SK-N-SH (cell line): ENCODE measurements around the gene CD274. TPM values are rescaled to one million over a fixed set of nuclear protein-coding genes. Genes with fewer than 3 reads are reported as not detected.

Experiments
- CTCF ChIA-PET: fragments of 300-600, 350-600 bp; formaldehyde crosslinking; extraction: SDS; loops from one replicate; lab custom pipeline; 2021; lab: Yijun Ruan, JAX
- POLR2A ChIA-PET: fragments of 350-600 bp; sonication (Branson Sonifier 250); formaldehyde crosslinking; extraction: SDS; loops from one replicate; lab custom pipeline; 2020; ENCODE audit warnings: antibody characterized with exemption, inconsistent platforms; lab: Yijun Ruan, JAX
- DNase-seq: peaks from one replicate; pipeline ENCODE4 v3.0.0; 2012
- H2AFZ ChIP-seq: fragments of 200-600 bp; sonication (generic); 2 replicates; pipeline ENCODE4 v1.8.1; 2016; ENCODE audit warnings: antibody characterized with exemption, mild to moderate bottlenecking, low read depth
- H3F3A ChIP-seq: fragments of 200-600 bp; sonication (generic); replicated peaks from 2 replicates; pipeline ENCODE3; 2016; ENCODE audit warnings: antibody characterized with exemption, mild to moderate bottlenecking; ENCODE audit not compliant: insufficient read depth
- H3K27ac ChIP-seq, 2 experiments: fragments of 200-500 bp in 1 of 2; fragments of 200-600 bp in 1 of 2; sonication (Bioruptor generic) in 1 of 2; sonication (generic), shearing (Covaris generic) in 1 of 2; 2 replicates each; pipeline versions ENCODE4 v1.5.1 to v1.6.1; 2014 to 2016; ENCODE audit warnings: low read depth in 2 of 2, inconsistent platforms in 1 of 2, low read length in 1 of 2, mild to moderate bottlenecking in 1 of 2, mixed read lengths in 1 of 2
- H3K27me3 ChIP-seq: fragments of 200-600 bp; sonication (generic), shearing (Covaris generic); 2 replicates; pipeline ENCODE4 v1.6.1; 2016; ENCODE audit warnings: mixed run types; ENCODE audit not compliant: insufficient read depth
- H3K36me3 ChIP-seq, 2 experiments: fragments of 200-500 bp in 1 of 2; fragments of 200-600 bp in 1 of 2; sonication (Bioruptor generic) in 1 of 2; sonication (generic) in 1 of 2; replicated peaks in 1 of 2; 2 replicates each; pipeline versions ENCODE3 to v1.5.1; 2014 to 2016; ENCODE audit warnings: low read length in 1 of 2, mild to moderate bottlenecking in 1 of 2; ENCODE audit not compliant: insufficient read depth in 2 of 2, control insufficient read depth in 1 of 2
- H3K4me1 ChIP-seq, 2 experiments: fragments of 200-500 bp in 1 of 2; fragments of 200-600 bp in 1 of 2; sonication (Bioruptor generic) in 1 of 2; sonication (generic), shearing (Covaris generic) in 1 of 2; 2 replicates each; pipeline versions ENCODE4 v1.5.1 to v1.6.1; 2014 to 2016; ENCODE audit warnings: low read depth in 1 of 2, low read length in 1 of 2, mixed run types in 1 of 2; ENCODE audit not compliant: insufficient read depth in 2 of 2, control insufficient read depth in 1 of 2
- H3K4me2 ChIP-seq: fragments of 200-600 bp; sonication (generic), shearing (Covaris generic); 2 replicates; pipeline ENCODE4 v1.6.1; 2017; ENCODE audit warnings: mixed run types
- H3K4me3 ChIP-seq, 2 experiments: fragments of 200-500 bp in 1 of 2; fragments of 200-600 bp in 1 of 2; sonication (Bioruptor generic) in 1 of 2; sonication (generic), shearing (Covaris generic) in 1 of 2; 2 replicates each; pipeline versions ENCODE4 v1.5.1 to v1.8.1; 2014 to 2016; ENCODE audit warnings: low read depth in 2 of 2, inconsistent platforms in 1 of 2, low read length in 1 of 2, mild to moderate bottlenecking in 1 of 2, mixed read lengths in 1 of 2, moderate library complexity in 1 of 2
- H3K79me2 ChIP-seq: fragments of 200-600 bp; sonication (generic); 2 replicates; pipeline ENCODE4 v1.8.1; 2017; ENCODE audit warnings: mild to moderate bottlenecking; ENCODE audit not compliant: insufficient read depth
- H3K9ac ChIP-seq: fragments of 200-600 bp; sonication (generic); 2 replicates; pipeline ENCODE4 v1.6.1; 2017; ENCODE audit warnings: mixed run types
- H3K9me2 ChIP-seq: fragments of 200-600 bp; sonication (generic); 2 replicates; pipeline ENCODE4 v1.6.1; 2017; ENCODE audit warnings: mixed run types
- H3K9me3 ChIP-seq: fragments of 200-600 bp; sonication (generic); 2 replicates; pipeline ENCODE4 v1.6.1; 2017; ENCODE audit warnings: mixed run types, mild to moderate bottlenecking, moderate library complexity
- H4K20me1 ChIP-seq: fragments of 200-600 bp; sonication (generic); 2 replicates; pipeline ENCODE4 v1.6.1; 2017; ENCODE audit warnings: mild to moderate bottlenecking, mixed run types; ENCODE audit not compliant: insufficient read depth
- CTCF ChIP-seq: fragments of 200-600 bp; sonication (generic); IDR thresholded peaks from 2 replicates; pipeline ENCODE4 v1.6.1; 2017; ENCODE audit warnings: antibody characterized with exemption, mild to moderate bottlenecking, moderate library complexity
- EP300 ChIP-seq, 2 experiments: IDR thresholded peaks; 2 replicates each; pipeline versions ENCODE4 v1.4.0 to v1.6.1; 2012; ENCODE audit warnings: borderline replicate concordance in 1 of 2, low read depth in 1 of 2, low read length in 1 of 2
- FOSL2 ChIP-seq: IDR thresholded peaks from 2 replicates; pipeline ENCODE4 v1.4.0; 2012; ENCODE audit warnings: low read depth, mild to moderate bottlenecking, moderate library complexity, borderline replicate concordance
- JUND ChIP-seq: IDR thresholded peaks from 2 replicates; pipeline ENCODE4 v1.4.0; 2012
- MAX ChIP-seq: IDR thresholded peaks from 2 replicates; pipeline ENCODE4 v1.4.0; 2012; ENCODE audit warnings: low read depth
- PBX3 ChIP-seq: IDR thresholded peaks from 2 replicates; pipeline ENCODE4; 2012
- RXRA ChIP-seq: IDR thresholded peaks from 2 replicates; pipeline ENCODE4 v1.4.0; 2012; ENCODE audit warnings: low read depth, mild to moderate bottlenecking, borderline replicate concordance
- SMC3 ChIP-seq: IDR thresholded peaks from 2 replicates; pipeline ENCODE4 v1.6.1; 2012; ENCODE audit warnings: low read depth, low read length, improper control_type of control experiment
- TAF1 ChIP-seq: IDR thresholded peaks from 2 replicates; pipeline ENCODE4 v1.6.1; 2012; ENCODE audit warnings: low read depth, mild to moderate bottlenecking, low read length, moderate library complexity, borderline replicate concordance
- TCF12 ChIP-seq: IDR thresholded peaks from 2 replicates; pipeline ENCODE4 v1.4.0; 2012
- TEAD4 ChIP-seq: IDR thresholded peaks from 2 replicates; pipeline ENCODE4 v1.4.0; 2012; ENCODE audit warnings: mild to moderate bottlenecking, borderline replicate concordance; ENCODE audit not compliant: insufficient read depth
- USF2 ChIP-seq: fragments of 150-350 bp; IDR thresholded peaks from 2 replicates; pipeline ENCODE4 v1.6.1; 2017; ENCODE audit warnings: antibody characterized with exemption, low read length, low read depth, borderline replicate concordance
- ZBTB33 ChIP-seq: IDR thresholded peaks from 2 replicates; pipeline ENCODE4 v1.4.0; 2012; ENCODE audit warnings: low read depth, borderline replicate concordance
- WGBS: methylation state at CpG from one replicate; pipeline ENCODE4 v1.1.6; 2017; ENCODE audit warnings: low lambda C conversion rate; 5-methylcytosine and 5-hydroxymethylcytosine counted together
- polyA plus RNA-seq, 3 experiments: library from polyadenylated mRNA; depleted of rRNA; stranded (reverse); fragments of >200 nt; gene quantifications; 2 replicates each; pipeline ENCODE4 v1.2.3, GENCODE V29; 2012

CD274 gene
- polyA plus RNA-seq, 1 of the 3 experiments (the other 2 are of a cell fraction) = 25.8 TPM

GRCh38 chr9:5446451-5447236 lies 3.7 kb upstream of the CD274 start:
- no peak for DNase-seq

GRCh38 chr9:5447337-5447736 lies 3.0 kb upstream of the CD274 start:
- peaks cover 34% of the 10 kb centered on the region for H3K79me2 ChIP-seq
- peak overlapping the region; percentile 46; the same call in 1 of the 2 replicates for H3K4me2 ChIP-seq
- no peak overlapping the region for H3K4me3 ChIP-seq
- H2AFZ ChIP-seq = peak overlapping the region; percentile 50; the same call in 1 of the 2 replicates
- no peak overlapping the region for H3K9ac ChIP-seq
- H3K27ac ChIP-seq = peak overlapping the region in 1 of 2 experiments; percentile 53; a peak in 2 of 4 replicates
- H3K4me1 ChIP-seq = peaks cover 2 to 18% of the 10 kb centered on the region in 2 experiments; a peak in 3 of 4 replicates
- H4K20me1 ChIP-seq = no peaks in the 10 kb centered on the region
- H3F3A ChIP-seq = peaks cover 27% of the 10 kb centered on the region
- ChIA-PET POLR2A (no interaction called here), CTCF (interaction anchor here (4.5 kb wide), 1 partner anchor 261 kb away, joined by 36 read pairs; no protein-coding TSS in a partner anchor)
- no peaks in the 10 kb centered on the region for H3K9me3 ChIP-seq
- 81% methylated on average over 3 of the region's 3 CpGs for WGBS
- H3K27me3 ChIP-seq = no peaks in the 10 kb centered on the region
- no peaks in the 10 kb centered on the region for H3K9me2 ChIP-seq
- no peak for DNase-seq
- no peaks in the 10 kb centered on the region for H3K36me3 ChIP-seq
- TF ChIP-seq TAF1 (no peak), SMC3 (no peak), FOSL2 (no peak), TEAD4 (no peak), CTCF (no peak), ZBTB33 (no peak), RXRA (no peak)

More at GRCh38 chr9:5446451-5447236, 3.7 kb upstream of the CD274 start:
- 0 out of 2 replicates have a peak overlapping the region, but pooled peaks have one; percentile 3 for H2AFZ ChIP-seq
- no peak for TF ChIP-seq MAX
- peak; percentile 24; the same call in 1 of the 2 replicates for TF ChIP-seq RXRA
- TF ChIP-seq TCF12 = peak; percentile 36
- peak; percentile 62; the same call in 1 of the 2 replicates for TF ChIP-seq TEAD4
- TF ChIP-seq EP300 (IDR thresholded peaks at IDR 0.05; ENCODE audit: borderline replicate concordance in 1 of 2, low read depth in 1 of 2, low read length in 1 of 2) = peak in 1 of 2 experiments; percentile 30; a peak in 1 of 4 replicates
- TF ChIP-seq USF2 = no peak
- TF ChIP-seq PBX3 = peak; percentile 11; the same call in 1 of the 2 replicates
- peak; percentile 60; the same call in 1 of the 2 replicates for TF ChIP-seq FOSL2
- peak; percentile 48 for TF ChIP-seq JUND
- TF ChIP-seq, all 33 proteins: peak for 7
- H3K9me3 ChIP-seq = no peaks in the 10 kb centered on the region
- no peaks in the 10 kb centered on the region for H3K27me3 ChIP-seq
- no peak overlapping the region for H3K4me3 ChIP-seq
- H3K9me2 ChIP-seq = no peaks in the 10 kb centered on the region
- H3K79me2 ChIP-seq = peaks cover 27% of the 10 kb centered on the region
- H3K4me1 ChIP-seq = peaks cover 2 to 18% of the 10 kb centered on the region in 2 experiments; a peak in 3 of 4 replicates
- no peak overlapping the region for H3K9ac ChIP-seq
- peak overlapping the region in 1 of 2 experiments; percentile 53; a peak in 2 of 4 replicates for H3K27ac ChIP-seq
- POLR2A ChIA-PET = no interaction called here
- CTCF ChIA-PET = interaction anchor here (0.7 to 4.5 kb wide), 2 partner anchors 260 kb away, joined by 3 to 36 read pairs; no protein-coding TSS in a partner anchor
- H3K4me2 ChIP-seq = peak overlapping the region; percentile 46; the same call in 1 of the 2 replicates
- WGBS = 81% methylated on average over 3 of the region's 3 CpGs
- H3F3A ChIP-seq = peaks cover 28% of the 10 kb centered on the region
- H4K20me1 ChIP-seq = no peaks in the 10 kb centered on the region
- no peaks in the 10 kb centered on the region for H3K36me3 ChIP-seq
